SW 1271 (cell line): ENCODE results near the gene TFF2.

ENCODE experiments used
- DNase-seq, 2 experiments: peaks; one replicate each; lab custom pipeline; 2025; lab: John Stamatoyannopoulos, UW

Gene TFF2

GRCh38 chr21:42384156-42384945, 33.6 kb upstream of the TFF2 start:
- DNase-seq = no peak

GRCh38 chr21:42383331-42383730, 32.5 kb upstream of the TFF2 start:
- DNase-seq = no peak

- no peak for DNase-seq
Measured at GRCh38 chr21:42382915-42383314, 32.1 kb upstream of the TFF2 start.

GRCh38 chr21:42381347-42381984, 30.7 kb upstream of the TFF2 start:
- peak in 1 of 2 experiments; percentile 22 for DNase-seq

GRCh38 chr21:42379426-42380215, 28.8 kb upstream of the TFF2 start:
- DNase-seq = no peak

GRCh38 chr21:42378418-42378817, 27.6 kb upstream of the TFF2 start:
- no peak for DNase-seq

- DNase-seq = no peak
Measured at GRCh38 chr21:42377951-42378340, 27.2 kb upstream of the TFF2 start.

- no peak for DNase-seq
Measured at GRCh38 chr21:42377211-42377950, 26.6 kb upstream of the TFF2 start.

- DNase-seq = no peak
Measured at GRCh38 chr21:42376338-42376982, 25.7 kb upstream of the TFF2 start.

- no peak for DNase-seq
Measured at GRCh38 chr21:42375966-42376337, 25.2 kb upstream of the TFF2 start.

GRCh38 chr21:42375506-42375905, 24.7 kb upstream of the TFF2 start:
- DNase-seq = no peak

GRCh38 chr21:42374864-42375499, 24.2 kb upstream of the TFF2 start:
- DNase-seq = no peak

- no peak for DNase-seq
Measured at GRCh38 chr21:42374457-42374856, 23.7 kb upstream of the TFF2 start.

GRCh38 chr21:42373908-42374455, 23.2 kb upstream of the TFF2 start:
- no peak for DNase-seq

- DNase-seq = no peak
Measured at GRCh38 chr21:42373196-42373907, 22.6 kb upstream of the TFF2 start.

- no peak for DNase-seq
Measured at GRCh38 chr21:42370894-42371654, 20.3 kb upstream of the TFF2 start.

GRCh38 chr21:42369821-42370220, 19.0 kb upstream of the TFF2 start:
- DNase-seq = no peak

- DNase-seq = no peak
Measured at GRCh38 chr21:42367367-42368165, 16.8 kb upstream of the TFF2 start.
